Occipital lobe (tissue), 2 donors: Measurements from ENCODE around the gene RANBP3. TPM values are rescaled to one million over a fixed set of nuclear protein-coding genes. Genes with fewer than 3 reads are reported as not detected.

Experiments
- DNase-seq: peaks from one replicate; lab custom pipeline; 2025; lab: John Stamatoyannopoulos, UW
- total RNA-seq: library from RNA; depleted of rRNA; stranded (reverse); fragments of >200 nt; gene quantifications from one replicate; pipeline ENCODE4 v1.2.3, GENCODE V29; 2014

The RANBP3 gene
- total RNA-seq, 1 donor from 2014 or later: 35.4 TPM

GRCh38 chr19:5905114-5905778, 72.7 kb downstream of the RANBP3 start:
- no peak for DNase-seq

GRCh38 chr19:5904352-5905113, 73.4 kb downstream of the RANBP3 start, which contains the start of gene VMAC:
Gene VMAC (plus strand): TSS chr19:5904872. CDS start chr19:5904891, 19 bp downstream.
- DNase-seq: peak; percentile 99

GRCh38 chr19:5903624-5904351, 74.2 kb downstream of the RANBP3 start, which contains the start of gene NDUFA11:
Gene NDUFA11 (minus strand): TSS chr19:5903790. CDS start chr19:5903708, 82 bp downstream.
- DNase-seq: peak; percentile 99

GRCh38 chr19:5903056-5903623, 74.8 kb downstream of the RANBP3 start:
- no peak for DNase-seq

- DNase-seq: no peak
These were observed 77.0 kb downstream of the RANBP3 start for GRCh38 chr19:5900976-5901375.

- no peak for DNase-seq
These were observed 78.0 kb downstream of the RANBP3 start for GRCh38 chr19:5899728-5900526.

- DNase-seq: no peak
These were observed 80.6 kb downstream of the RANBP3 start for GRCh38 chr19:5897189-5897969.

- no peak for DNase-seq
These were observed 81.4 kb downstream of the RANBP3 start for GRCh38 chr19:5896365-5897076.

GRCh38 chr19:5895890-5896289, 82.0 kb downstream of the RANBP3 start:
- DNase-seq: no peak

- DNase-seq: no peak
These were observed 82.5 kb downstream of the RANBP3 start for GRCh38 chr19:5895409-5895808.

- DNase-seq: no peak
These were observed 83.1 kb downstream of the RANBP3 start for GRCh38 chr19:5894704-5895349.

- DNase-seq: no peak
These were observed 83.8 kb downstream of the RANBP3 start for GRCh38 chr19:5893907-5894703.

GRCh38 chr19:5893296-5893903, 84.5 kb downstream of the RANBP3 start:
- no peak for DNase-seq

- no peak for DNase-seq
These were observed 85.1 kb downstream of the RANBP3 start for GRCh38 chr19:5892772-5893275.

- DNase-seq: no peak
These were observed 85.8 kb downstream of the RANBP3 start for GRCh38 chr19:5891938-5892771.

- no peak for DNase-seq
These were observed 86.4 kb downstream of the RANBP3 start for GRCh38 chr19:5891572-5891937.

- DNase-seq: no peak
These were observed 87.8 kb downstream of the RANBP3 start for GRCh38 chr19:5890099-5890498.
